Caco-2 (cell line): ENCODE measurements around the gene EVL. TPM values are rescaled to one million over a fixed set of nuclear protein-coding genes. Genes with fewer than 3 reads are reported as not detected.

Experiments used
- BruUV-seq: library from RNA; stranded (reverse); fragments of 400-500 nt; replicated peaks from 2 replicates; lab custom pipeline; 2021; lab: Mats Ljungman, UMichigan
- CTCF ChIA-PET: fragments of 300-600 bp; sonication (Branson Sonifier 250); formaldehyde crosslinking; loops from one replicate; lab custom pipeline; 2022; ENCODE audit warnings: antibody characterized with exemption; lab: Charles Lee
- POLR2A ChIA-PET: fragments of 300-600 bp; sonication (Branson Sonifier 250); formaldehyde crosslinking; loops from one replicate; lab custom pipeline; 2022; ENCODE audit warnings: antibody characterized with exemption; lab: Charles Lee
- DNase-seq, 2 experiments: peaks; one replicate each; pipeline versions ENCODE4 v3.0.0 to v3.0.0-alpha.2; 2020 to 2022
- H3K27me3 ChIP-seq: replicated peaks from 2 replicates; pipeline ENCODE4 v1.6.0; 2011; ENCODE audit warnings: low read length; ENCODE audit not compliant: control insufficient read depth, insufficient read depth
- H3K36me3 ChIP-seq: 2 replicates; pipeline ENCODE4 v1.5.1; 2011; ENCODE audit warnings: low read length; ENCODE audit not compliant: control insufficient read depth, insufficient read depth
- H3K4me1 ChIP-seq: fragments of 250-450 bp; sonication (Bioruptor Pico); 2 replicates; pipeline ENCODE4 v1.5.1; 2020; ENCODE audit warnings: mild to moderate bottlenecking
- H3K4me3 ChIP-seq: 2 replicates; pipeline ENCODE4 v1.5.1; 2011; ENCODE audit warnings: low read depth, mild to moderate bottlenecking, control low read depth, low read length
- H3K9me3 ChIP-seq: fragments of 250-450 bp; sonication (Bioruptor Pico); 2 replicates; pipeline ENCODE4 v1.5.1; 2020; ENCODE audit warnings: mild to moderate bottlenecking, moderate library complexity
- H3K27ac Mint-ChIP-seq: one replicate; pipeline ENCODE4 v1.8.0; 2022; ENCODE audit warnings: mixed read lengths; ENCODE audit not compliant: unreplicated experiment
- H3K27me3 Mint-ChIP-seq: one replicate; pipeline ENCODE4 v1.8.0; 2022; ENCODE audit warnings: mixed read lengths; ENCODE audit not compliant: insufficient read depth, unreplicated experiment
- H3K36me3 Mint-ChIP-seq: one replicate; pipeline ENCODE4 v1.8.0; 2022; ENCODE audit warnings: mild to moderate bottlenecking, mixed read lengths; ENCODE audit not compliant: insufficient read depth, unreplicated experiment
- H3K4me1 Mint-ChIP-seq: one replicate; pipeline ENCODE4 v1.8.0; 2022; ENCODE audit warnings: low read depth, mixed read lengths; ENCODE audit not compliant: unreplicated experiment
- H3K4me3 Mint-ChIP-seq: one replicate; pipeline ENCODE4 v1.8.0; 2022; ENCODE audit warnings: mild to moderate bottlenecking, moderate library complexity, mixed read lengths; ENCODE audit not compliant: unreplicated experiment
- H3K9me3 Mint-ChIP-seq: one replicate; pipeline ENCODE4 v1.8.0; 2022; ENCODE audit warnings: mixed read lengths; ENCODE audit not compliant: unreplicated experiment
- intact Hi-C: fragments of 100-400 bp; cut with micrococcal nuclease; formaldehyde crosslinking; loops from one replicate; pipeline ENCODE4 v1.10.0; 2022; ENCODE audit not compliant: unreplicated experiment
- total RNA-seq: library from RNA; stranded (reverse); gene quantifications from 2 replicates; pipeline ENCODE4 v1.2.3, GENCODE V29; 2022
- TF ChIP-seq, protein P1 (sequence below), 2 experiments: fragments of 200-600 bp in 1 of 2; IDR thresholded peaks; 1 replicate in 1 of 2; 2 replicates in 1 of 2; pipeline versions ENCODE4 v1.5.1 to v1.8.0; 2011 to 2022; ENCODE audit warnings: antibody characterized with exemption in 1 of 2, control low read depth in 1 of 2, inconsistent platforms in 1 of 2, low read depth in 1 of 2, low read length in 1 of 2, mild to moderate bottlenecking in 1 of 2, moderate library complexity in 1 of 2; ENCODE audit not compliant: insufficient read depth in 1 of 2, severe bottlenecking in 1 of 2, unreplicated experiment in 1 of 2

Gene EVL
- total RNA-seq, 1 experiment from 2014 or later, result 14.2 TPM

DNA sequence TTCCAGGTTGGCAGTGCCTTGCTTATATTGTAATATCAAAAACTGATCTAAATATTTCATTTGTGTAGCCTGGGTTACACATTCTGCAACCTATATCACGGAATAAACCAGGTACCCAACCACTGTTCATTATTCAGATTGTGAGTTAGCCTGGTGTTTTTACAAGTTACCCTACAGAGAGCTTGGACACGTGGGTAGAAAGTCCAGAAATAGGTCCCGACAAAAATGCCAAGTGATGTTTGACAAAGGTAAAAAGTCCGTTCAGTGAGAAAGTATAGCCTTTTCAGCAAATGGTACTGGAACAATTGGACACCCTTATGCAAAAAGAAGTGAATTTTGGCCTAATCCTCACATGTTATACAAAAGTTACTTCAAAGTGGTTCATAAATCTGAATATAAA, 17.6 kb upstream of the EVL start:
- POLR2A ChIA-PET, result no interaction called here
- H3K27ac Mint-ChIP-seq, result no peak overlapping the region

DNA sequence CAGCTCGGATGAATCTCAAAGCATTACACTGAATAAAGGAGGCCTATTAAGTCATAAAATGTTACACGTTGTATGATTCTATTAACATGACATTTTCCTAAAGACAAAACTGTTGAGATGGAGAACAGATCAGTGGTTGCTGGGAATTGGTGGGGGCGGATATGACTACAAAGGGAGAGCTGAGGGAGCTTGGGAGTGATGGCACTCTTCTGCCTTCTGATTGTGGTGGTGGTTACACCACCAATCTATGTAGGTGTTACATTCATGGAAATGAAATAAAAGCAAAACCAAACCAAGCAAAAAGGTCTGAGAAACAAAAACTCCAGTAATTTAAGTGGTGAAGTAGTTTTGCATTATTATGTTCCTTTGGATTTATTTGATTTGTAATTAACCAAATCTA, 16.4 kb upstream of the EVL start:
- BruUV-seq, result no TSS peak
- ChIA-PET CTCF (no interaction called here), POLR2A (no interaction called here)
- intact Hi-C loops, result no loop called here
- Histone ChIP-seq H3K4me3 (no peak overlapping the region), H3K4me1 (no peaks in the 10 kb centered on the region), H3K9me3 (no peaks in the 10 kb centered on the region), H3K27me3 (no peaks in the 10 kb centered on the region), H3K36me3 (no peaks in the 10 kb centered on the region)
- Mint-ChIP-seq H3K4me3 (no peak overlapping the region), H3K36me3 (no peaks in the 10 kb centered on the region), H3K27me3 (no peaks in the 10 kb centered on the region), H3K9me3 (no peaks in the 10 kb centered on the region), H3K27ac (no peak overlapping the region), H3K4me1 (no peaks in the 10 kb centered on the region)
- no peak for DNase-seq
- TF ChIP-seq, protein P1, sequence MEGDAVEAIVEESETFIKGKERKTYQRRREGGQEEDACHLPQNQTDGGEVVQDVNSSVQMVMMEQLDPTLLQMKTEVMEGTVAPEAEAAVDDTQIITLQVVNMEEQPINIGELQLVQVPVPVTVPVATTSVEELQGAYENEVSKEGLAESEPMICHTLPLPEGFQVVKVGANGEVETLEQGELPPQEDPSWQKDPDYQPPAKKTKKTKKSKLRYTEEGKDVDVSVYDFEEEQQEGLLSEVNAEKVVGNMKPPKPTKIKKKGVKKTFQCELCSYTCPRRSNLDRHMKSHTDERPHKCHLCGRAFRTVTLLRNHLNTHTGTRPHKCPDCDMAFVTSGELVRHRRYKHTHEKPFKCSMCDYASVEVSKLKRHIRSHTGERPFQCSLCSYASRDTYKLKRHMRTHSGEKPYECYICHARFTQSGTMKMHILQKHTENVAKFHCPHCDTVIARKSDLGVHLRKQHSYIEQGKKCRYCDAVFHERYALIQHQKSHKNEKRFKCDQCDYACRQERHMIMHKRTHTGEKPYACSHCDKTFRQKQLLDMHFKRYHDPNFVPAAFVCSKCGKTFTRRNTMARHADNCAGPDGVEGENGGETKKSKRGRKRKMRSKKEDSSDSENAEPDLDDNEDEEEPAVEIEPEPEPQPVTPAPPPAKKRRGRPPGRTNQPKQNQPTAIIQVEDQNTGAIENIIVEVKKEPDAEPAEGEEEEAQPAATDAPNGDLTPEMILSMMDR (IDR thresholded peaks at IDR 0.05; ENCODE audit: insufficient read depth in 1 of 2, low read depth in 1 of 2, low read length in 1 of 2, severe bottlenecking in 1 of 2, unreplicated experiment in 1 of 2), result no peak

More for the DNA sequence above, 17.6 kb upstream of the EVL start:
- Mint-ChIP-seq H3K4me3 (no peak overlapping the region), H3K36me3 (no peaks in the 10 kb centered on the region), H3K27me3 (no peaks in the 10 kb centered on the region), H3K9me3 (no peaks in the 10 kb centered on the region), H3K4me1 (no peaks in the 10 kb centered on the region)
- Histone ChIP-seq H3K27me3 (no peaks in the 10 kb centered on the region), H3K4me1 (no peaks in the 10 kb centered on the region), H3K36me3 (no peaks in the 10 kb centered on the region), H3K4me3 (no peak overlapping the region), H3K9me3 (no peaks in the 10 kb centered on the region)
- intact Hi-C loops, result no loop called here
- no TSS peak for BruUV-seq
- no peak for DNase-seq
- TF ChIP-seq, protein P1 (IDR thresholded peaks at IDR 0.05; ENCODE audit: insufficient read depth in 1 of 2, low read depth in 1 of 2, low read length in 1 of 2, severe bottlenecking in 1 of 2, unreplicated experiment in 1 of 2), result no peak
- CTCF ChIA-PET, result no interaction called here

DNA sequence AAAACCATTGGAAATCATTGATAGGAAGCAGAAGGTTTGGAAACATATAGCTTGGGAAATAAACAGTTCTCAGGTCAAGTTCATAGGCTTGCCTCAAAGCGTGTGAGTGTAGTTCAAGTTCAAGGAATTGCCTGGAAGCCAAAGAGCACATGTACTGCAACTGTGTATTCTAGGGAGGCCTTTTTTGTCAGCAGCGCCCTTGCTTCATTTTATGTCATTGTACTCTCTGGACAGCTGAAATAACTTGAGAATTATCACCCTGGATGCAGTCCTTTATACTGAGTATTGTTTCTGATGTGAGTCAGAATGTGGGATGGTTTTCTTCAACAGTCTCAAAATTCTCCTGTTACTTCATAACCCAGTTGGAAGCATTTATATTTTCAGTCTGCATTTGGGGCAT, 16.0 kb upstream of the EVL start:
- ChIA-PET POLR2A (no interaction called here), CTCF (no interaction called here)
- no peaks in the 10 kb centered on the region for H3K9me3 Mint-ChIP-seq

More for the DNA sequence above, 16.0 kb upstream of the EVL start:
- Histone ChIP-seq H3K4me3 (no peak overlapping the region), H3K27me3 (no peaks in the 10 kb centered on the region), H3K4me1 (no peaks in the 10 kb centered on the region), H3K9me3 (no peaks in the 10 kb centered on the region), H3K36me3 (no peaks in the 10 kb centered on the region)
- Mint-ChIP-seq H3K4me1 (no peaks in the 10 kb centered on the region), H3K4me3 (no peak overlapping the region), H3K27me3 (no peaks in the 10 kb centered on the region), H3K36me3 (no peaks in the 10 kb centered on the region), H3K27ac (no peak overlapping the region)
- intact Hi-C loops, result no loop called here
- no TSS peak for BruUV-seq
- DNase-seq, result no peak
- TF ChIP-seq, protein P1 (IDR thresholded peaks at IDR 0.05; ENCODE audit: insufficient read depth in 1 of 2, low read depth in 1 of 2, low read length in 1 of 2, severe bottlenecking in 1 of 2, unreplicated experiment in 1 of 2), result no peak
